Measurements from ENCODE around the gene MAP3K6.
A peak's percentile ranks its signal among the peaks of the same experiment; 100 is the strongest.

MAP3K6 gene

DNA sequence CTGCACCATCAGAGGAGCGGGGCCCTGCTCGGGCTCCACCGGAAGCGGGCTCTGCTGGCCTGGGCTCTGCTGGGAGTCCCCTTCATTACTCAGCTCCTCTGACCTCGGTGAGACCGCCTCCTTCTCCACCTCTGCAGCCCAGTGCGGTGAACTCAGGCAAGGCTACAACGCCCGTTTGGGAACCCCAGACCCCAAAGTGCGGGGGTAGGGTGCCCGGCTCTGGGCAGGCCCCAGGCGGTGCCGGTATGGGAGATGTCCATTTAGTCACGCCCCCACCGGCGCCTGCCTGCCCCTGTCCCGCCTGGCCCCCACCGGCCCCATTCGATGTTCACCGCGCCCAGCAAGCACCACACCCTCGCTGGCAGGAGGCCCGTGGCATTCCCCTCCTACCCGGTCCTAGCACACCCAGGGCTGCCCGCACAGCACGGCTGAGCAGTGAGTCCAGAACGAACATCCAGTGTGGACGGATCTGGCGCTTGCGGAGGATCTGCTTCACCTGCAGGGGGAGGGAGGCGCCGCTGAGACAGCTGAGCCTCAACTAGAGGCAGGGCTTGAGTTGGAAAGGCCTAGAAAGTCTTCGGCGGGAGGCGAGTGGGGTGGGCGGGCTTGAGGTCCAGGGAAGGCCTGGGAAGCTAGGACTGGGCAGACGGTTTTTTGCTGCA lies 10.0 kb downstream of the MAP3K6 start:
- Histone ChIP-seq H3K79me1 (ENCODE audit: low read depth, low read length) (no peaks in the 10 kb centered on the region), H2AK5ac (ENCODE audit: low read depth, low read length) (peak overlapping the region; percentile 93), H3K36me3 (replicated peaks in 1 of 2; ENCODE audit: control insufficient read depth in 2 of 2, insufficient read depth in 2 of 2, low read length in 2 of 2) (peaks cover 3 to 61% of the 10 kb centered on the region in 2 donors), H3K4me3 (ENCODE audit: low read length in 2 of 2) (no peak overlapping the region), H3K4ac (ENCODE audit: low read length) (no peak overlapping the region), H4K8ac (ENCODE audit: low read depth, low read length) (no peak overlapping the region), H2BK15ac (ENCODE audit: low read length) (peak overlapping the region; percentile 42), H3K18ac (ENCODE audit: low read length) (peak overlapping the region; percentile 58), H3K14ac (ENCODE audit: low read length) (peak overlapping the region; percentile 79), H2BK5ac (ENCODE audit: low read length) (peak overlapping the region; percentile 45), H2AFZ (ENCODE audit: low read length) (peak overlapping the region; percentile 74), H4K91ac (ENCODE audit: low read depth, low read length, poor library complexity) (no peak overlapping the region), H3K4me2 (ENCODE audit: insufficient read depth, low read length, poor library complexity, severe bottlenecking) (no peak overlapping the region), H3K4me1 (ENCODE audit: control insufficient read depth in 2 of 2, insufficient read depth in 1 of 2, low read depth in 1 of 2, low read length in 2 of 2) (peaks cover 3 to 13% of the 10 kb centered on the region in 2 donors), H3K23ac (ENCODE audit: low read depth, low read length, poor library complexity) (peak overlapping the region; percentile 75), H3K9ac (ENCODE audit: low read depth, low read length, poor library complexity) (no peak overlapping the region), H2BK12ac (ENCODE audit: low read length) (peak overlapping the region; percentile 60), H2BK120ac (ENCODE audit: low read depth, low read length) (no peak overlapping the region), H3K27me3 (ENCODE audit: control insufficient read depth in 3 of 3, insufficient read depth in 3 of 3, low read depth in 1 of 3, low read length in 3 of 3) (peaks cover 0 to 39% (median 9%) of the 10 kb centered on the region in 3 experiments), H3K27ac (replicated peaks; ENCODE audit: low read length) (no peak overlapping the region), H3K9me3 (replicated peaks in 1 of 2; ENCODE audit: control insufficient read depth in 2 of 2, insufficient read depth in 1 of 2, low read depth in 1 of 2, low read length in 2 of 2) (no peaks in the 10 kb centered on the region)
- DNase-seq (ENCODE audit: low spot score): no peak
- no CpG with 5 or more reads among the region's 37 CpGs for WGBS, 2 donors (ENCODE audit: extremely low coverage in 2 of 2, insufficient read length in 2 of 2, insufficient replicate concordance in 1 of 2)

DNA sequence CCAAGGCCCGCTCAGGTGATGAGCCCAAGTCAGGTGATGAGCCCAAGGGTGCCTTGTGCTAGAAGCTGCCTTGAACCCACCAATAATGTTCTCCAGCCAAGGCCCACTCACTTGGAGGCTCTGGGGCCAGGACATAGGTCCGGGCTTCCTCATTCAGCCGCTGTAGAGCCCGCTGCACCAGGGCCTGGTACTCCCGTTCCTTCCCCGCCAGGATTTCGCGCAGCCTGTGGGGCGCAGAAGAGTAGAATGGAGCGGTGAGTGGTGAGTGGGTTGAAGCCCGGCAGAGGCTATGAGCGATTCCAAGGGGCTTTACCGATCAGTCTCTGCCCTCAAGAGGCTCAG lies 10.5 kb downstream of the MAP3K6 start:
- no peaks in the 10 kb centered on the region for H3K9me3 ChIP-seq (replicated peaks in 1 of 2; ENCODE audit: control insufficient read depth in 2 of 2, insufficient read depth in 1 of 2, low read depth in 1 of 2, low read length in 2 of 2)
- no peak overlapping the region for H3K27ac ChIP-seq (replicated peaks; ENCODE audit: low read length)
- H3K18ac ChIP-seq (ENCODE audit: low read length): no peak overlapping the region
- no peak overlapping the region for H3K23ac ChIP-seq (ENCODE audit: low read depth, low read length, poor library complexity)
- H3K79me1 ChIP-seq (ENCODE audit: low read depth, low read length): no peaks in the 10 kb centered on the region
- H3K36me3 ChIP-seq (replicated peaks in 1 of 2; ENCODE audit: control insufficient read depth in 2 of 2, insufficient read depth in 2 of 2, low read length in 2 of 2): peaks cover 3 to 57% of the 10 kb centered on the region in 2 donors
- no peak overlapping the region for H3K4me3 ChIP-seq (ENCODE audit: low read length in 2 of 2)
- no peak overlapping the region for H4K91ac ChIP-seq (ENCODE audit: low read depth, low read length, poor library complexity)
- DNase-seq (ENCODE audit: low spot score): no peak
- no peak overlapping the region for H4K8ac ChIP-seq (ENCODE audit: low read depth, low read length)
- H3K4me2 ChIP-seq (ENCODE audit: insufficient read depth, low read length, poor library complexity, severe bottlenecking): no peak overlapping the region
- no peak overlapping the region for H3K9ac ChIP-seq (ENCODE audit: low read depth, low read length, poor library complexity)
- no peak overlapping the region for H2AFZ ChIP-seq (ENCODE audit: low read length)
- peaks cover 3 to 16% of the 10 kb centered on the region in 2 donors for H3K4me1 ChIP-seq (ENCODE audit: control insufficient read depth in 2 of 2, insufficient read depth in 1 of 2, low read depth in 1 of 2, low read length in 2 of 2)
- H2BK120ac ChIP-seq (ENCODE audit: low read depth, low read length): no peak overlapping the region
- H3K4ac ChIP-seq (ENCODE audit: low read length): no peak overlapping the region
- H2BK5ac ChIP-seq (ENCODE audit: low read length): peak overlapping the region; percentile 45
- H2AK5ac ChIP-seq (ENCODE audit: low read depth, low read length): peak overlapping the region; percentile 93
- peaks cover 0 to 35% (median 9%) of the 10 kb centered on the region in 3 experiments for H3K27me3 ChIP-seq (ENCODE audit: control insufficient read depth in 3 of 3, insufficient read depth in 3 of 3, low read depth in 1 of 3, low read length in 3 of 3)
- H2BK15ac ChIP-seq (ENCODE audit: low read length): peak overlapping the region; percentile 42
- no peak overlapping the region for H3K14ac ChIP-seq (ENCODE audit: low read length)
- WGBS, 2 donors (ENCODE audit: extremely low coverage in 2 of 2, insufficient read length in 2 of 2, insufficient replicate concordance in 1 of 2): no CpG with 5 or more reads among the region's 13 CpGs
- no peak overlapping the region for H2BK12ac ChIP-seq (ENCODE audit: low read length)

DNA sequence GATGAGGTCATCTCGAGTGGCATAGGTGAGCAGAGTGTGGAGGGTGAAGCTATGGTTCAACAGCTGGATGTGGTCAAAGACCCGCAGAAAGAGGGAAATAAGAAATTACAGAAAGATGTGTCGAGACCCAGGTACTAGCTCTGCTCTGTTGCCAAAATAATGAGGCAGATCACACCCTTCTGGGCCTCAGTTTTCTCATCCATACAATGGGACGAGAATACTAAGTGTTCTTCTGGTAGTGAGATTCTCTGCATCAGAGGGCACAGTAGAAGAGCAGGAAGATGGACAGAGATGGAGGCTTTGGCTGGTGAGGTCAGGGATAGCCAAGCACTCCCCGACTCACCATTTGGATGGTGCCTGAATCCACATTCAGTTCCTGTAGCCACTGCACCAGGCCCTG lies 11.1 kb downstream of the MAP3K6 start:
- no peak overlapping the region for H3K14ac ChIP-seq (ENCODE audit: low read length)
- WGBS, 2 donors (ENCODE audit: extremely low coverage in 2 of 2, insufficient read length in 2 of 2, insufficient replicate concordance in 1 of 2): no CpG with 5 or more reads among the region's 5 CpGs
- H3K9ac ChIP-seq (ENCODE audit: low read depth, low read length, poor library complexity): no peak overlapping the region
- H4K91ac ChIP-seq (ENCODE audit: low read depth, low read length, poor library complexity): no peak overlapping the region
- peaks cover 0 to 30% (median 6%) of the 10 kb centered on the region in 3 experiments for H3K27me3 ChIP-seq (ENCODE audit: control insufficient read depth in 3 of 3, insufficient read depth in 3 of 3, low read depth in 1 of 3, low read length in 3 of 3)
- H2AFZ ChIP-seq (ENCODE audit: low read length): no peak overlapping the region
- no peak overlapping the region for H2BK15ac ChIP-seq (ENCODE audit: low read length)
- no peak overlapping the region for H3K4ac ChIP-seq (ENCODE audit: low read length)
- no peak overlapping the region for H2BK5ac ChIP-seq (ENCODE audit: low read length)
- H3K79me1 ChIP-seq (ENCODE audit: low read depth, low read length): no peaks in the 10 kb centered on the region
- H2BK12ac ChIP-seq (ENCODE audit: low read length): no peak overlapping the region
- H3K4me2 ChIP-seq (ENCODE audit: insufficient read depth, low read length, poor library complexity, severe bottlenecking): no peak overlapping the region
- H3K27ac ChIP-seq (replicated peaks; ENCODE audit: low read length): no peak overlapping the region
- no peaks in the 10 kb centered on the region for H3K9me3 ChIP-seq (replicated peaks in 1 of 2; ENCODE audit: control insufficient read depth in 2 of 2, insufficient read depth in 1 of 2, low read depth in 1 of 2, low read length in 2 of 2)
- DNase-seq (ENCODE audit: low spot score): no peak
- H3K4me1 ChIP-seq (ENCODE audit: control insufficient read depth in 2 of 2, insufficient read depth in 1 of 2, low read depth in 1 of 2, low read length in 2 of 2): peaks cover 6 to 15% of the 10 kb centered on the region in 2 donors
- no peak overlapping the region for H3K18ac ChIP-seq (ENCODE audit: low read length)
- no peak overlapping the region for H2AK5ac ChIP-seq (ENCODE audit: low read depth, low read length)
- no peak overlapping the region for H3K23ac ChIP-seq (ENCODE audit: low read depth, low read length, poor library complexity)
- H3K4me3 ChIP-seq (ENCODE audit: low read length in 2 of 2): no peak overlapping the region
- H2BK120ac ChIP-seq (ENCODE audit: low read depth, low read length): no peak overlapping the region
- peaks cover 3 to 55% of the 10 kb centered on the region in 2 donors for H3K36me3 ChIP-seq (replicated peaks in 1 of 2; ENCODE audit: control insufficient read depth in 2 of 2, insufficient read depth in 2 of 2, low read length in 2 of 2)
- no peak overlapping the region for H4K8ac ChIP-seq (ENCODE audit: low read depth, low read length)

DNA sequence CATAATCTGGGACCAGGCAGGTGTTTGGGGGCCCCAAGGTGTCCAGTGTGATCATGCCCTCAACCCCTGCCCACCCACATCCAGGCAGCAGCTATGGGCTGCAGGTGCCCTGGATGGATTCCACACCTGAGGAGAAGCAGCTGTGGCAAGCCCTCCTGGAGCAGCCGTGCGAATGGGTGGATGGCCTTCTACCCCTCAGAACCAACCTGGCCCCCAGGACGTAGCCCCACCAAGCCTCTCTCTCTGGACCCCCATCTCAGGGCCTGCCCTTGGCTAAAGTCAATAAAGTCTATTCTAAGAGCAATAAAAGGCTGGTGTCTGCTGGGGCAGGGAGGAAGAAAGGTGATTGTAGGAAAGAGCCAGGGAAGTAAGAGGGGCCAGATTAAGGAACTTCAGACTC lies 13.1 kb downstream of the MAP3K6 start:
- DNase-seq (ENCODE audit: low spot score): no peak
- no peak overlapping the region for H2BK12ac ChIP-seq (ENCODE audit: low read length)
- no peak overlapping the region for H3K4me2 ChIP-seq (ENCODE audit: insufficient read depth, low read length, poor library complexity, severe bottlenecking)
- peaks cover 15 to 22% of the 10 kb centered on the region in 2 donors for H3K4me1 ChIP-seq (ENCODE audit: control insufficient read depth in 2 of 2, insufficient read depth in 1 of 2, low read depth in 1 of 2, low read length in 2 of 2)
- peaks cover 0 to 24% (median 5%) of the 10 kb centered on the region in 3 experiments for H3K27me3 ChIP-seq (ENCODE audit: control insufficient read depth in 3 of 3, insufficient read depth in 3 of 3, low read depth in 1 of 3, low read length in 3 of 3)
- H2BK15ac ChIP-seq (ENCODE audit: low read length): no peak overlapping the region
- H3K14ac ChIP-seq (ENCODE audit: low read length): no peak overlapping the region
- peaks cover 1% of the 10 kb centered on the region for H3K79me1 ChIP-seq (ENCODE audit: low read depth, low read length)
- H3K27ac ChIP-seq (replicated peaks; ENCODE audit: low read length): no peak overlapping the region
- no peak overlapping the region for H3K4me3 ChIP-seq (ENCODE audit: low read length in 2 of 2)
- peaks cover 0 to 4% of the 10 kb centered on the region in 2 donors for H3K9me3 ChIP-seq (replicated peaks in 1 of 2; ENCODE audit: control insufficient read depth in 2 of 2, insufficient read depth in 1 of 2, low read depth in 1 of 2, low read length in 2 of 2)
- no peak overlapping the region for H2AK5ac ChIP-seq (ENCODE audit: low read depth, low read length)
- no peak overlapping the region for H2BK5ac ChIP-seq (ENCODE audit: low read length)
- H2BK120ac ChIP-seq (ENCODE audit: low read depth, low read length): no peak overlapping the region
- H3K23ac ChIP-seq (ENCODE audit: low read depth, low read length, poor library complexity): no peak overlapping the region
- H3K36me3 ChIP-seq (replicated peaks in 1 of 2; ENCODE audit: control insufficient read depth in 2 of 2, insufficient read depth in 2 of 2, low read length in 2 of 2): peaks cover 3 to 40% of the 10 kb centered on the region in 2 donors
- H3K9ac ChIP-seq (ENCODE audit: low read depth, low read length, poor library complexity): no peak overlapping the region
- H4K91ac ChIP-seq (ENCODE audit: low read depth, low read length, poor library complexity): no peak overlapping the region
- H3K4ac ChIP-seq (ENCODE audit: low read length): no peak overlapping the region
- H4K8ac ChIP-seq (ENCODE audit: low read depth, low read length): no peak overlapping the region
- H3K18ac ChIP-seq (ENCODE audit: low read length): no peak overlapping the region
- no peak overlapping the region for H2AFZ ChIP-seq (ENCODE audit: low read length)
- no CpG with 5 or more reads among the region's 3 CpGs for WGBS, 2 donors (ENCODE audit: extremely low coverage in 2 of 2, insufficient read length in 2 of 2, insufficient replicate concordance in 1 of 2)

Data from neuronal stem cell (in vitro differentiated cells).